HL-60 (cell line): ENCODE data around the gene SUPT3H.

Source experiments
- CTCF ChIP-seq: IDR thresholded peaks from one replicate; pipeline ENCODE4 v1.5.1; 2011; ENCODE audit warnings: low read length, control low read depth, inconsistent platforms; ENCODE audit not compliant: insufficient read depth
- POLR2AphosphoS5 ChIP-seq: IDR thresholded peaks from 2 replicates; pipeline ENCODE4 v1.6.1; 2012; ENCODE audit warnings: low read depth
- SPI1 ChIP-seq: IDR thresholded peaks from 2 replicates; pipeline ENCODE4 v1.6.1; 2012; ENCODE audit warnings: low read depth, mild to moderate bottlenecking, borderline replicate concordance

- no peak for TF ChIP-seq CTCF
- TF ChIP-seq SPI1 = no peak
- no peak for TF ChIP-seq POLR2AphosphoS5
Measured at GRCh38 chr6:45350186-45350710, 27.5 kb downstream of the SUPT3H start.
